ENCODE data around the gene HAUS3. TPM values are rescaled to one million over a fixed set of nuclear protein-coding genes. Genes with fewer than 3 reads are reported as not detected.

HAUS3 gene
- polyA plus RNA-seq, 1 donor (not counting 4 experiments of a cell fraction or from before 2014, with no cell fraction given), result 11.1 TPM

DNA sequence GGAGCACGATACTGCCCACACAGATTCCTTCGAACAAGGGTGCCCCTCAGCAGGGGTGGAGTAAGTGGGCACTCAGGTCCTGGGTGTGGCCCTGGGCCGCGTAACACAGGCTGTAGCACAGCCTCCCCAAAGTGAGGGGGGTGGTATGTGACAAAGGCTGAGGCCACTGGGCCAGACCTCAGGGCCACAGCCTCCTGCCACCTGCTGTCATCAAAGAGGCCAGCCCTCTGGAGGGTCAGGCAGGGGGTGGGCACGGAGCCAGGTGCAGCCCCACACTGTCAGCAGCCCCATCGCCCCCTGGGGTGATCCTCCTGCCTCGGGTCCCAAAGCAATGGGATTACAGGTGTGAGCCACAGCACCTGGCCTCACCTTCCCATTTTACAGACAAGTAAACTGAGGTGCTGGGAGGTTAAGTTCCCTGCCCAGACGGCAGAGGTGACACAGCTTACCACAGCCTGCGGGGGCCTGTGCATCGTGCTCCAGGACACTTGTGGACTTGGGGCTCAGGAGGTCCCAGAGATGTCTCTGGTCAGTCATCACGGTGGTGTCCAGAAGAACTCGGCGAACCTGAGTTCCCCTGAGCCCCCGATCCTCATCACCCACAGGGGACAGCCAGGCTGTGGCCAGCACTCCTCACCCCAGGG, 47.5 kb upstream of the HAUS3 start:
- no peak for TF ChIP-seq CTCF (optimal IDR thresholded peaks at IDR 0.05 in 1 of 3, IDR thresholded peaks at IDR 0.05 in 1 of 3, conservative IDR thresholded peaks at IDR 0.05 in 1 of 3; ENCODE audit: extremely low read depth in 1 of 3, insufficient read depth in 2 of 3, low read length in 3 of 3)
- TF ChIP-seq EZH2 (IDR thresholded peaks at IDR 0.05; ENCODE audit: low read length), result no peak
- H3K27ac ChIP-seq (ENCODE audit: control insufficient read depth, insufficient read depth, low read length), result no peak overlapping the region
- no peak overlapping the region for H3K4me3 ChIP-seq (ENCODE audit: control insufficient read depth in 2 of 3, extremely low read depth in 1 of 3, insufficient read depth in 2 of 3, low read depth in 1 of 3, low read length in 3 of 3)
- H3K36me3 ChIP-seq (ENCODE audit: control insufficient read depth in 2 of 2, extremely low read depth in 1 of 2, insufficient read depth in 2 of 2, low read length in 2 of 2), result no peaks in the 10 kb centered on the region
- no peaks in the 10 kb centered on the region for H3K79me2 ChIP-seq (ENCODE audit: control insufficient read depth, insufficient read depth, low read length)
- H3K9me1 ChIP-seq (ENCODE audit: control insufficient read depth, extremely low read depth, insufficient read depth, low read length), result no peaks in the 10 kb centered on the region
- dilution Hi-C loops (cut with MboI; ENCODE audit: extremely low pct_ligation_motif_present, low sequenced_read_pairs), result no loop called here
- no peak overlapping the region for H3K9ac ChIP-seq (ENCODE audit: control insufficient read depth, extremely low read depth, insufficient read depth, low read length)
- peaks cover 7% of the 10 kb centered on the region for H3K4me1 ChIP-seq (ENCODE audit: control insufficient read depth, extremely low read depth, insufficient read depth, low read length)
- no peaks in the 10 kb centered on the region for H3K9me3 ChIP-seq (ENCODE audit: control insufficient read depth, low read depth, low read length)
- H2AFZ ChIP-seq (ENCODE audit: control insufficient read depth, low read length), result no peak overlapping the region
- DNase-seq (ENCODE audit: low read depth, low spot score), result no peak
- no peaks in the 10 kb centered on the region for H4K20me1 ChIP-seq (ENCODE audit: control insufficient read depth, extremely low read depth, insufficient read depth, low read length)
- H3K27me3 ChIP-seq (ENCODE audit: control insufficient read depth, extremely low read depth, insufficient read depth, low read length), result peaks cover 9% of the 10 kb centered on the region
- no peak overlapping the region for H3K4me2 ChIP-seq (ENCODE audit: control insufficient read depth, extremely low read depth, insufficient read depth, low read depth, low read length)
- no peak for FAIRE-seq

- Histone ChIP-seq H3K9me3 (ENCODE audit: control insufficient read depth, low read depth, low read length) (no peaks in the 10 kb centered on the region), H2AFZ (ENCODE audit: control insufficient read depth, low read length) (no peak overlapping the region), H3K4me1 (ENCODE audit: control insufficient read depth, extremely low read depth, insufficient read depth, low read length) (peaks cover 7% of the 10 kb centered on the region), H3K4me2 (ENCODE audit: control insufficient read depth, extremely low read depth, insufficient read depth, low read depth, low read length) (no peak overlapping the region), H3K9ac (ENCODE audit: control insufficient read depth, extremely low read depth, insufficient read depth, low read length) (no peak overlapping the region), H4K20me1 (ENCODE audit: control insufficient read depth, extremely low read depth, insufficient read depth, low read length) (no peaks in the 10 kb centered on the region), H3K27ac (ENCODE audit: control insufficient read depth, insufficient read depth, low read length) (no peak overlapping the region), H3K36me3 (ENCODE audit: control insufficient read depth in 2 of 2, extremely low read depth in 1 of 2, insufficient read depth in 2 of 2, low read length in 2 of 2) (no peaks in the 10 kb centered on the region), H3K79me2 (ENCODE audit: control insufficient read depth, insufficient read depth, low read length) (no peaks in the 10 kb centered on the region), H3K4me3 (ENCODE audit: control insufficient read depth in 2 of 3, extremely low read depth in 1 of 3, insufficient read depth in 2 of 3, low read depth in 1 of 3, low read length in 3 of 3) (no peak overlapping the region), H3K9me1 (ENCODE audit: control insufficient read depth, extremely low read depth, insufficient read depth, low read length) (no peaks in the 10 kb centered on the region), H3K27me3 (ENCODE audit: control insufficient read depth, extremely low read depth, insufficient read depth, low read length) (peaks cover 9% of the 10 kb centered on the region)
- dilution Hi-C loops (cut with MboI; ENCODE audit: extremely low pct_ligation_motif_present, low sequenced_read_pairs), result no loop called here
- no peak for TF ChIP-seq CTCF (optimal IDR thresholded peaks at IDR 0.05 in 1 of 3, IDR thresholded peaks at IDR 0.05 in 1 of 3, conservative IDR thresholded peaks at IDR 0.05 in 1 of 3; ENCODE audit: extremely low read depth in 1 of 3, insufficient read depth in 2 of 3, low read length in 3 of 3)
- no peak for TF ChIP-seq EZH2 (IDR thresholded peaks at IDR 0.05; ENCODE audit: low read length)
- DNase-seq (ENCODE audit: low read depth, low spot score) (no peak), FAIRE-seq (no peak)
Observed at GRCh38 chr4:2288051-2288541, 46.2 kb upstream of the HAUS3 start.
